NCI-H1694 treated with DMSO at 0.1 percent for 48 hours (cell line): ENCODE results near the gene ACTN4.
"Not testable (repeated sequence)": the region's sequence is repeated elsewhere in the genome, so short reads cannot be mapped to it uniquely, and the experiment has no call there.

ENCODE experiments used
- DNase-seq: peaks from one replicate; lab custom pipeline; 2025; lab: John Stamatoyannopoulos, UW

Gene ACTN4

DNA sequence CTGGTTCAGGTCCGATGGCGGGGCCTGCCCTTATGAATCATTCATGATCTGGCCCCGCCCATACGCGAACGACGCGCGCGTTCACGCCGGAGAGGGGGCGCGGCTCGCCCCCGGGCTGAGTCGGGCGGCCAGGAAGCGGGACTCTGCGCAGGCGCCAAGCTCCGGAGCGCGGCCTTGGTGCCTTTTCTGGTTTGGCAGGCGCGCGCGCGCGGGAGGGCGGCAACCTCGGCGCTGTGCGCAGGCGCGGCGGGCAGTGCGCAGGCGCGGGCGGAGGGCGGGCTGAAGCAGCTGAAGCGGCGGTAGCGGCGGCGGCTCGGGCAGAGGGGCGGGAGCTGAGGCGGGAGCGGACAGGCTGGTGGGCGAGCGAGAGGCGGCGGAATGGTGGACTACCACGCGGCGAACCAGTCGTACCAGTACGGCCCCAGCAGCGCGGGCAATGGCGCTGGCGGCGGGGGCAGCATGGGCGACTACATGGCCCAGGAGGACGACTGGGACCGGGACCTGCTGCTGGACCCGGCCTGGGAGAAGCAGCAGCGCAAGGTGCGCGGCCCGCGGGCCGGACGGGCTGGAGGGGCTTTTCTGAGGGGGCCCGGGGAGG, at the start of gene ACTN4:
Gene ACTN4 (plus strand): TSS at position 282 of the 598 bp plus-strand sequence. CDS start 97 bp downstream, at position 379.
- peak; percentile 95 for DNase-seq

DNA sequence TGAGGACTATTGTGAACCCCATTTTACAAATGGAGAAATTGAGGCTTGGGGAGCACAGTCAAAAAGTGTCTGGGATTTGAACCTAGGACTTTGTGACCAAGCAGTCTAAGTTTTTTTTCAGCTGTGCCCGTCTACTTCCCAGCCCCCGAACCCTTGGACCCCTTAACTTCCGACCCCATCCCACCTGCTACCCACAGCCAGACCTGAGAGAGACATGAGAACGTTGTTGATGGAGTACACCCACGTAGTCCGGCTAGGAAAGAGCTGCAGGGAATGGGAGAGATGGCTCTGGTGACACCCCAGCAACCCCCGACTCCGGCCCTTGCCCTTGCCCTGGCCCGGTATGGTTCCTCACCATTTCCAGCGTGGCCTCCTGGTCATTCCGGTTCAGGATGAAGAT, 47.7 kb upstream of the ACTN4 start:
- no peak for DNase-seq

- DNase-seq: not testable (repeated sequence)
These were observed 44.6 kb upstream of the ACTN4 start for GRCh38 chr19:38602856-38603255.

GRCh38 chr19:38606131-38606530, 41.3 kb upstream of the ACTN4 start:
- no peak for DNase-seq

- no peak for DNase-seq
These were observed 33.2 kb upstream of the ACTN4 start for GRCh38 chr19:38614289-38614688.

GRCh38 chr19:38615007-38615581, 32.4 kb upstream of the ACTN4 start:
- DNase-seq: no peak

GRCh38 chr19:38616265-38616664, 31.2 kb upstream of the ACTN4 start:
- no peak for DNase-seq

- DNase-seq: no peak
These were observed 30.1 kb upstream of the ACTN4 start for GRCh38 chr19:38617283-38617763.

GRCh38 chr19:38617764-38618589, 29.5 kb upstream of the ACTN4 start, which contains the start of gene MAP4K1:
TSS of gene MAP4K1 (minus strand) at chr19:38617953. CDS start at chr19:38617895, 58 bp downstream.
- DNase-seq: no peak

DNA sequence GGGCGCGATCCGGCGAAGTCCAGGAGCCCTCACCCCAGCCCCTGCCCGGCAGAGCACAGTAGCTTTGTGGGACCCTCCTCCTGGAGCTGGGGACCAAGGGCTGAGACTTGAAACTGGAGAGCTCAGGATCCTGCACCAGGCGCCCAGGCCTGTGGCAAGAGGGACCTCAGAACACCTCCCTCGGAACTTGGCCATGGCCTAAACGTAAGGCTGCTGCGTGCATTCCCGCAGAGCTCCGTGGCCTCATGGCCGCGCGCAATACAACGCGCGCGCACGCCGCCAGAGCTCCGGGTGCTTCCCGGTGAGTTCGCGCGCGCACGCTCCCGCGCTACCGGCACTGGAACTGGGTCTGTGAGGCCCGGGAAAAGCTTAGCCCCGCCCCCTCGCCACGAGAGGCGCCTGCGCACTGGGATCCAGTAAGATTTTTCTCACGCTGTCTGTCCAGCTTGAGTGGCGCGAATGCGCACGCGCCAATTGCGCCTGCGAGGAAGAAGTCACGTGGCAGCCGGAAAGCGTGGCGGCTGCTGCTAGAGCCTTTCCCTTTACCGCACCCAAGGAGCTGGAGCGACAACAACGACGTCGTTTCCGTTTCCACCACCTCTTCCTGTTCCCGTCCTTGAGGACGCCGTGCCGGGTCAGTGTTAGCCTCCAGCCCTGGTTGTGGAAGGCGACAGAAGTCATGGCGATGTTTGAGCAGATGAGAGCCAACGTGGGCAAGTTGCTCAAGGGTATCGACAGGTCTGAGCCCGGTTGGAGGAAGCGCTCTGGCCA, 28.7 kb upstream of the ACTN4 start, which contains the start of gene EIF3K:
Gene EIF3K (plus strand): TSS at position 599 of the 771 bp plus-strand sequence. CDS start 81 bp downstream, at position 680.
- DNase-seq: peak; percentile 98

GRCh38 chr19:38619361-38620174, 27.9 kb upstream of the ACTN4 start:
- DNase-seq: no peak

DNA sequence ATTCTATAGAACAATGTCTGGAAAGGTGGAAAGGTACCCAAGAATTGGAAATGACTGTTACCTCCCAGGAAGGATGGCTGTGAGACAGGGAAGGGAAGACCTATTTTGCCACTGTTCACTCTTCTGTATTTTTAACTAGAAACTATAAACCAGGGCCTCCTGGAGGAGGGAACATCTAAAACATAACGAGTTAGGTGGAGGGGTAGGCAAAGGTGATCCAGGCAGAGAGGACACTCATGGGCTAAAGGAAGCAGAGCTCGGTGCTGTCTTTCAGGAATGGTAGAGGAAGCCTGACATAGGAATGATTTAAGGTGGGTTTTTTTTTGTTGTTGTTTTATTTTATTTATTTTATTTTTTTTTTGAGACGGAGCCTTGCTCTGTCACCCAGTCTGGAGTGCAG, 22.6 kb upstream of the ACTN4 start:
- no peak for DNase-seq

- no peak for DNase-seq
These were observed 21.0 kb upstream of the ACTN4 start for GRCh38 chr19:38626401-38626800.

DNA sequence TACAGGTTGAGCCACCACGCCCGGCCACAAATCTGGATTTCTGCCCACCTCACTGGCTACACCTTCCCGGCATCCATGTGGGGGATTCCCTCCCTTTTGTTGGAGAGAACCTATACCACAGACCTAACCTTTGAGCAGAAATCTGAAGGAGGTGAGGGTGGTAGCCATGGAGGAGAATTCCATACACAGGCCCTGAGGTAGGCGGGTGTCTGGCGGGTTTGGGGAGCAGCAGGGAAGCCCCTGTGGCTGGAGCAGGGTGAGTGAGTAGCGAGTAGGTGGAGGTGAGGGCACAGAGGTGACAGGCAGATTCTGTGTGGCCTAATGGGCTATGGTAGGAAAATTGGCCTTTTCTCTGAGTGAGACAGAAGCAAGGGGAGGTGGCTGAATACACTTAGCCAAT, 17.9 kb upstream of the ACTN4 start:
- DNase-seq: no peak

GRCh38 chr19:38631301-38631700, 16.1 kb upstream of the ACTN4 start:
- not testable (repeated sequence) for DNase-seq

GRCh38 chr19:38631811-38632475, 15.5 kb upstream of the ACTN4 start:
- DNase-seq: not testable (repeated sequence)

DNA sequence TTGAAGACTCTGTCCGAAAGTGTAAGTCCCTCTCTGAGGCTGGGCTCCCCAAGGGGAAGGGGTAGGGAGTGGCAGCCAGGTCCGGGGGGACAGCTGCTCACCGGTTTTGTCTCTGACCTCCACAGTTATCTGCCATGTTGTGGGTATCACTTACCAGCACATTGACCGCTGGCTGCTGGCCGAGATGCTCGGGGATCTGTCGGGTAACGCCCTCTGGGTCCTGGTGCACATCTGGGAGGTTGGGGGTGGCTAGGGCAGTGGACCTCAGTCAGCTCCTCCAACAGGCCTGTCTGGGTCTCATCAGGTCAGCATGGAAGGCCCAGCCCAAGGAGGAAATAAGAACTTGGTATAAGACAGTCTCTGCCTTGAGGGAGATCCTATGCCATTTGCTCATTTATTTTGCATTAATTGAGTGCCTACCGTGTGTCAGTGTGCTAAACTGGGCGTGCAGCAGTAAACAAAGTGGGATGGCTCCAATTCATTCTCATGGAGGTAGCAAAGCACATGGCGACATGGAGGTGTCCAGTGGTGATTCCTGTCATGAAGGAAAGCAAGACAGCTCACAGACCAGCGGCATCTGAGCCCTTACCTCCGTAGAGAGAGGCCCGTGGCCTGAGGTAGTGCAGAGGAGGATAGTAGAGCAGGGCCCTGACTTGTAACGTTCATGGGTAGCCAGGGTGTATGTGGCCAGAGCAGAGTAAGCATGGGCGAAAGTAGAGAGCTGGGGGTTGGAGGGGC, 14.8 kb upstream of the ACTN4 start:
- DNase-seq: no peak

- peak; percentile 39 for DNase-seq
These were observed 12.5 kb upstream of the ACTN4 start for GRCh38 chr19:38634757-38635482.
